Mammary epithelial cell (primary cell): ENCODE data around the gene LMF2.

Experiments used
- CTCF ChIP-seq, 2 donors: IDR thresholded peaks in 1 of 2; conservative IDR thresholded peaks in 1 of 2; 2 replicates each; pipeline ENCODE4 v1.5.1; 2011 to 2012; ENCODE audit warnings: inconsistent platforms in 2 of 2, low read length in 2 of 2, mild to moderate bottlenecking in 2 of 2, control low read depth in 1 of 2, low read depth in 1 of 2; ENCODE audit not compliant: insufficient read depth in 1 of 2; ENCODE audit errors: extremely low read depth in 1 of 2
- EZH2 ChIP-seq: IDR thresholded peaks from 2 replicates; pipeline ENCODE4 v1.6.1; 2012; ENCODE audit warnings: low read length, inconsistent platforms, borderline replicate concordance

DNA sequence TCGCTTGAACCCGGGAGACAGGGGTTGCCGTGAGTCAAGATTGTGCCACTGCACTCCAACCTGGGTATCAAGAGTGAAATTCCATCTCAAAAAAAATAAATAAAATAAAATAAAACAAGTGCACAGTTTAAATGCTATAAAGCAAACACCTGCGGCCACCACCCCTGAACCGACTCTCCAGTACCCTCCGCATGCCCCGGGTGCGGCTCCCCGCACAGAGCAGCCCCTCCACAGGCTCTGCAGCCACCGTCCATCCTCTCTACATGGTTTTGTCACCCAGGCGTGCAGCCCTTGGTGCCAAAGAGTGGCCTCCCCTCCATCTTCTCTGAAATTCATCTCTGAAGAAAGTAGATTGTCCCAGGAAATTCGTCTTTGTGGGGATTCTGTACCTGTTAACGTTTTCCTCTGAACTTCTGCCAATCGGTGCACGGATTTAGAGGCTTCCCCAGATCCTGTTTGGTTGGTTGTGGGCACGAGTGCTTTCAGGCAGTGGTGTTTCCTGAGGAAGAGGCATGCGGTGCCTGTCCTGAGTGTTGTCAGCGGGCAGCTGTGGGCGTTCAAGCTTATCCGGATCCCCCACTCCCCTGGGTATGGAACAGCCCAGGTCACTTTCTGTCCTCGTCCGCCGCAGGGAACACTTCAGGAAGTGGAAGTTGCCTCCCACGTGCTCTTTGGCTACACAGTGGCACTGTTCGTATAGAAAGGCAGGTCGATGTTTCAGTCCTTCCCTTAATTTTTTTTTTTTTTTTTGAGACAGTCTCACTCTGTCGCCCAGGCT lies 16.8 kb downstream of the LMF2 start:
- TF ChIP-seq CTCF (conservative IDR thresholded peaks at IDR 0.05 in 1 of 2, IDR thresholded peaks at IDR 0.05 in 1 of 2; ENCODE audit: extremely low read depth in 1 of 2, insufficient read depth in 1 of 2, low read depth in 1 of 2, low read length in 2 of 2), result no peak
- TF ChIP-seq EZH2, result no peak
